Measurements from ENCODE around the gene FKBP1A. TPM values are rescaled to one million over a fixed set of nuclear protein-coding genes. Genes with fewer than 3 reads are reported as not detected.

Gene FKBP1A
- total and polyA plus RNA-seq, 2 donors (not counting 3 experiments of a cell fraction or from before 2014, with no cell fraction given): 968 to 1,972 TPM

DNA sequence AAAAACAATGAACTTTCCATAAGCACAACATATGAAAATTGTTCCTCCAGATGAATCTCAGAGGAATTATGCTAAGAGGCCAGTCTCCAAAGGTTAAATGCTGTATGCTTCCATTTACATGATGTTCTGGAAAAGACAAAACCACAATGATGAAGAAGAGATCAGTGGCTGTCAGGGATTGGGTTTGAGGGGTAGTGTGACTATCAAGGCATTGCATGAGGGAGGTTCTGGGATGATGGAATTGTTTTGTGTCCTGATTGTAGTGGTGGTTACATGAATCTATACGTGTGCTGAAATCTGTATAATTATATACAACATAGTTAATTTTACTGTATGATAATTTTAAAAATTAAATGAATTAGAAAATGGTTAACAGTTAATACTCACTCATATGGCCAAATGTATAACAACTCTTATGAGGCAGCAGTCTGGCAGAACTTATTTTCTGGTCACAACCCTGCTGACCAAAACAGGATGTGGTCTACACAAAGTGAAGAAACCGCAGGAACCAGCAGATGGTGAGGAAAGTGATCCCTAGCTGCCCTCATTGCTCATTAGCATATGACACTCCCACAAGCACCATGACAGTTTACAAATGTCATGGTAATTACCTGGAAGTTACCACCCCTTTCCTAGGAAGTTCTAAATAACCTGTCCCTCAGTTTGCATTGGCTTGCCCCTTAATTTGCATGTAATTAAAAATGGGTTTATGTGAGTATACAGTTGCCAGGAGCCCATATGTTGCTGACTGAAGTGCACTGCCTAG, 41.9 kb upstream of the FKBP1A start:
- H3K36me3 ChIP-seq (ENCODE audit: control insufficient read depth in 2 of 2, extremely low read depth in 1 of 2, insufficient read depth in 2 of 2, low read length in 2 of 2): no peaks in the 10 kb centered on the region
- no peak for TF ChIP-seq FOS (IDR thresholded peaks at IDR 0.05; ENCODE audit: borderline replicate concordance, insufficient read depth, low read length)
- peak; percentile 39 for TF ChIP-seq POLR2A (IDR thresholded peaks at IDR 0.05; ENCODE audit: low read depth, low read length)
- TF ChIP-seq JUN (IDR thresholded peaks at IDR 0.05; ENCODE audit: borderline replicate concordance, insufficient read depth, insufficient read length, low read depth): peak; percentile 27
- no peak for TF ChIP-seq EZH2 (IDR thresholded peaks at IDR 0.05; ENCODE audit: borderline replicate concordance, low read depth, low read length, severe bottlenecking)
- peak; percentile 64 for TF ChIP-seq POLR2AphosphoS5 (IDR thresholded peaks at IDR 0.05; ENCODE audit: insufficient read depth, low read depth, low read length)
- TF ChIP-seq CTCF (IDR thresholded peaks at IDR 0.05; ENCODE audit: extremely low read depth in 1 of 2, insufficient read depth in 1 of 2, low read depth in 1 of 2, low read length in 2 of 2): no peak
- TF ChIP-seq MYC (IDR thresholded peaks at IDR 0.05; ENCODE audit: low read depth, low read length): no peak
- TF ChIP-seq, protein P1, sequence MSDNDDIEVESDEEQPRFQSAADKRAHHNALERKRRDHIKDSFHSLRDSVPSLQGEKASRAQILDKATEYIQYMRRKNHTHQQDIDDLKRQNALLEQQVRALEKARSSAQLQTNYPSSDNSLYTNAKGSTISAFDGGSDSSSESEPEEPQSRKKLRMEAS (IDR thresholded peaks at IDR 0.05; ENCODE audit: insufficient read depth, insufficient read length): no peak
- no peaks in the 10 kb centered on the region for H3K9me1 ChIP-seq (replicated peaks; ENCODE audit: control insufficient read depth, extremely low read depth, insufficient read depth, low read length)
- H3K79me2 ChIP-seq (ENCODE audit: control insufficient read depth, insufficient read depth, low read length): no peaks in the 10 kb centered on the region
- no peak overlapping the region for H3K9ac ChIP-seq (replicated peaks; ENCODE audit: extremely low read depth, insufficient read depth, low read length)
- peaks cover 18% of the 10 kb centered on the region for H3K4me1 ChIP-seq (ENCODE audit: control insufficient read depth, extremely low read depth, insufficient read depth, low read length)
- CTCF ChIA-PET: interaction anchor here (0.6 to 5.5 kb wide), 10 partner anchors 8 to 122 kb away, joined by 3 to 107 read pairs (median 5); partner anchors contain the start of gene FKBP1A
- H2AFZ ChIP-seq (ENCODE audit: low read depth, low read length): no peak overlapping the region
- DNase-seq (ENCODE audit: low read depth, low spot score) (peak; percentile 92), FAIRE-seq (peak; percentile 92)
- H3K4me3 ChIP-seq (replicated peaks in 1 of 3; ENCODE audit: insufficient read depth in 1 of 3, low read depth in 1 of 3, low read length in 3 of 3): no peak overlapping the region
- H3K27ac ChIP-seq (ENCODE audit: insufficient read depth, low read depth, low read length): peak overlapping the region; percentile 50
- no peaks in the 10 kb centered on the region for H3K9me3 ChIP-seq (replicated peaks; ENCODE audit: control insufficient read depth, insufficient read depth, low read length)
- no peaks in the 10 kb centered on the region for H3K27me3 ChIP-seq (ENCODE audit: control insufficient read depth in 2 of 2, insufficient read depth in 2 of 2, low read length in 2 of 2)
- POLR2A ChIA-PET: interaction anchor here (1.0 kb wide), 2 partner anchors 21 to 43 kb away, joined by 3 to 4 read pairs; no protein-coding TSS in a partner anchor
- intact Hi-C loops (cut with micrococcal nuclease) (loop anchor here (1.0 kb wide), 4 partner anchors 16 to 41 kb away; partner anchors contain the start of genes FKBP1A and NSFL1C), dilution Hi-C loops (cut with MboI; ENCODE audit: extremely low pct_ligation_motif_present, low sequenced_read_pairs) (loop anchor here (25.0 kb wide), 1 partner anchor 122 kb away; no protein-coding TSS in a partner anchor)
- peak overlapping the region; percentile 26 for H3K4me2 ChIP-seq (ENCODE audit: insufficient read depth, low read length)
- no peaks in the 10 kb centered on the region for H4K20me1 ChIP-seq (replicated peaks; ENCODE audit: control insufficient read depth, extremely low read depth, insufficient read depth, low read length)
- BruUV-seq (replicated peaks): TSS peak; percentile 59

Measured in endothelial cell of umbilical vein (primary cell).